Tibial artery (tissue), 4 donors: Measurements from ENCODE around the gene CACNA1D.
A peak's percentile ranks its signal among the peaks of the same experiment; 100 is the strongest.

ENCODE experiments used
- DNase-seq, 2 donors: peaks; one replicate each; pipeline ENCODE4 v3.0.0-alpha.2; 2019
- H3K27ac ChIP-seq, 2 donors: fragments of 200-600 bp; sonication (generic) in 1 of 2; 1 replicate in 1 of 2; 2 replicates in 1 of 2; pipeline ENCODE4 v1.5.1; 2018 to 2019; ENCODE audit warnings: mild to moderate bottlenecking in 1 of 2
- H3K27me3 ChIP-seq, 2 donors: fragments of 200-600 bp; sonication (generic) in 1 of 2; one replicate each; pipeline versions ENCODE4 v1.5.1 to v1.6.0; 2016 to 2019
- H3K36me3 ChIP-seq, 3 donors: fragments of 200-600 bp; sonication (generic) in 2 of 3; one replicate each; pipeline ENCODE4 v1.5.1; 2016 to 2019; ENCODE audit warnings: mild to moderate bottlenecking in 2 of 3
- H3K4me1 ChIP-seq, 4 donors: fragments of 200-600 bp; sonication (generic) in 2 of 4; 1 replicate in 3 of 4; 2 replicates in 1 of 4; pipeline ENCODE4 v1.5.1; 2016 to 2019
- H3K4me3 ChIP-seq, 2 donors: fragments of 200-600 bp; sonication (generic) in 1 of 2; 1 replicate in 1 of 2; 2 replicates in 1 of 2; pipeline ENCODE4 v1.5.1; 2018 to 2019; ENCODE audit warnings: mild to moderate bottlenecking in 2 of 2
- H3K9me3 ChIP-seq, 3 donors: fragments of 200-600 bp; sonication (generic) in 1 of 3; one replicate each; pipeline ENCODE4 v1.5.1; 2016 to 2019
- CTCF ChIP-seq, 2 experiments: fragments of 200-600 bp in 1 of 2; fragments of 450-650 bp in 1 of 2; IDR thresholded peaks; one replicate each; pipeline ENCODE4 v1.5.1; 2017 to 2019; ENCODE audit warnings: antibody characterized with exemption in 2 of 2, mild to moderate bottlenecking in 1 of 2, moderate library complexity in 1 of 2
- intact Hi-C: fragments of 100-400 bp; cut with DNase I; formaldehyde crosslinking; loops from one replicate; pipeline ENCODE4 v1.15.0; 2023; ENCODE audit warnings: low total_unique reads

The CACNA1D gene

DNA sequence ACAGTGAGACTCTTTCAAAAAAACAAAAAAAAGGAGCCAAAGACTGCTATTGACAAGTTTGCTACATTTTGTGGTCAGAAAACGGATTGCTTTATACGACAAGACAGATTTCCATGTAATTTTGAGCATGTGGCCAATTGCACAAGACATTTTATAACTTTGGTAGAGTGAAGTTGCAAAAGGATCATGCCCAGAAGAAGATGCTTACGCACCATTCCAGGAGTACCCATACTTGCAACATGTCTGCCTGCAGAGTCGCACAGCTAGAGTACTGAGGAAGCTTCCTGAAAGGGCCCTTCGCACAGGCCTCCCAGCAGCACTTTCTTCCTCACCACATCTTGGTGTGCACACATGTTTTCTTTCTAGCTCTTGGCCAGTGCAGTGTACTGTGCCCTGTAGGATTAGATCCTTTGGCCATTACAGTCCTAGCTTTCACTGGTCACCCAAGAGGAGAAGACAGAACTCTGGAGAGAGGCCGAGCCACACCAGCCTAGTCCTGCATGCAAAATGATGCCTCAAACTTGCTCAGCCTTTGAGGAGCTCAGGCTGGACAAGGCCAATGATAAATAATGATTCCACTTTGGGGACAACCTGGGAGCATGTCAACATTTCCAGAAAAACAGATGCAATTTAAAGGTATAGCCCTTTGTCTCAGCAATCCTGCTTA lies 340.2 kb downstream of the CACNA1D start:
- Histone ChIP-seq H3K4me1 (no peaks in the 10 kb centered on the region), H3K27ac (no peak overlapping the region), H3K36me3 (peaks cover 0 to 13% (median 0%) of the 10 kb centered on the region in 3 donors), H3K9me3 (no peaks in the 10 kb centered on the region), H3K4me3 (no peak overlapping the region), H3K27me3 (no peaks in the 10 kb centered on the region)
- DNase-seq, result peak in 1 of 2 donors; percentile 11
- intact Hi-C loops, result no loop called here
- no peak for TF ChIP-seq CTCF (IDR thresholded peaks at IDR 0.05)

DNA sequence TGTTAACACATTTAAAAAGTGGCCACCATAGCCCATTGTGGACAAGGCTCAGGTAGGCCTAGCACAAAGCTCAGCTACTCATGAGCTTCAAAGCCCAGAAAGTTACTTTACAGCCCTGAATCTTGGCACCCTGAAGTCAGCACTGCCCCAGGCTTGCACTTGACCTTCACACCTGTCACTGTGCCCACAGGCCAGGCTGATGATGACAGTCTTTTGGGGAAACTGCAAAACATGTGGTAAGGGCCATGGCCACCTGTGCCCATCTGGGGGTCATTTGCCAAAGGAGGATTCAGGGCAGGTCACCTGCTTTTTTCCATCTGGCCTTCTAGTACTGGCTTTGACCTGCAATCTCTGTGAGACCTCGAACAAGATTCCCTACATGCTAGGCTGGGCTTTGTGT lies 340.8 kb downstream of the CACNA1D start:
- peaks cover 0 to 13% (median 0%) of the 10 kb centered on the region in 3 donors for H3K36me3 ChIP-seq
- no peak overlapping the region for H3K4me3 ChIP-seq
- no peak overlapping the region for H3K27ac ChIP-seq

DNA sequence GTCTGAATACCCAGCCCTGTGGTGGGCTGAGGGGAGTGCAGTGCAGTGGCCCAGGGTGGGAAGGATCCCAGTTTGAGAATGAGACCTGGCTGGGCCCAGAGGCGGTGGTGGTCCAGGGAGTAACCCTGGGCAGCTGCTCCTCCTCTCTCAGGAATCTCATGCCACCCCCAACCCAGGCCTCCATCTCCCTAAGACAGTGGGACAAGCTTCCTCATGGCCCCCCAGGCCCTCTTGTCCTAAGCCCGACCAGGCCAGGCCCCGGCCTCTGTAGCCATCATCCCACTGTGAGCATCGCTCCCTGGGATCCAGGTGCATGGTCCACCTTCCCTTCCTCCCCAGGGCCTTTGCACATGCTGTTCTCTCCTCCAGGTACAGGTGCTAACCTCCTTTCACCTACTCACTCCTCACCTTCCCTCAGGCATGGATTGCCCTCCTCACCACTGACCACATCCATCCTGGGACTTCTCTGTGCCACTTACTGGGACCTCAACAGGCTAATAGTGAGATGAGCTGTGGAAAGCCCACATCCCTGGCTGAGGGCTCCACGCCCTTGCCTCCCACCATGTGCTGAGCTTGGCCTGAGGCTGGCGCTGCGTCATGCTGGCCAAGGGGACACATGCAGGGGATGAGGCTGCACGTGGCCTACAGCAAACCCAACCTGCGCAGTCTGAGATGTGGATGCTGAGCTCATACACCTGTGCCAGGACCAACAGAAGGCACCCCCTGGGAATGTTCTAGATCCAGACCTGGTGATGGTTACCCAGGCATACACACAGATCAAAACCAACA lies 341.9 kb downstream of the CACNA1D start:
- Histone ChIP-seq H3K27ac (no peak overlapping the region), H3K4me3 (no peak overlapping the region), H3K9me3 (no peaks in the 10 kb centered on the region), H3K36me3 (peaks cover 0 to 13% (median 0%) of the 10 kb centered on the region in 3 donors), H3K4me1 (no peaks in the 10 kb centered on the region), H3K27me3 (no peaks in the 10 kb centered on the region)
- intact Hi-C loops, result no loop called here
- DNase-seq, result peak in 1 of 2 donors; percentile 53
- no peak for TF ChIP-seq CTCF (IDR thresholded peaks at IDR 0.05)

More for the DNA sequence above, 340.8 kb downstream of the CACNA1D start:
- no peaks in the 10 kb centered on the region for H3K9me3 ChIP-seq
- H3K4me1 ChIP-seq, result no peaks in the 10 kb centered on the region
- H3K27me3 ChIP-seq, result no peaks in the 10 kb centered on the region
- peak in 1 of 2 donors; percentile 19 for DNase-seq
- TF ChIP-seq CTCF (IDR thresholded peaks at IDR 0.05), result no peak
- intact Hi-C loops, result no loop called here

DNA sequence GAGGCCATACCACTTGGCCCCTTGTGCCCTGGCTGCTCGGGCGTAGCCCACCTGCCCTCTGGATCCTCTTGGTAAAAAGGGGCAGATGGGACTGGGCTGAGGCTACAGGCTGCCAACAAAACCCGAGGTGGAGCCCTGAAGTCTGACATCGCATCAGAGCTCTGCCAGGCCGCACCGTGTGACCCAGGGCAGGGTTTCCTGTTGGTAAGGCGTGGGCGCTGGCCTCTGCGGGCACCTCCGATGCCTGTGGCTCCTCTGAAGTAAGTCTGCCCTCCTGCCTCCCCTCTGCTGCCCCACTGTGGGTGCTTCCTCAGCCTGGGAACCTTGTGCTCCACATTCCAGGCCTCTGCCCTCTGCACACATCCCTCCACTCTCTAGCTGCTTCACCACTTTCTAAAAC lies 342.9 kb downstream of the CACNA1D start:
- Histone ChIP-seq H3K4me1 (no peaks in the 10 kb centered on the region), H3K9me3 (no peaks in the 10 kb centered on the region)
- TF ChIP-seq CTCF (IDR thresholded peaks at IDR 0.05), result no peak

GRCh38 chr3:53841296-53841695 lies 346.9 kb downstream of the CACNA1D start:
- no peak overlapping the region for H3K4me3 ChIP-seq
- no peak for DNase-seq
- no peaks in the 10 kb centered on the region for H3K27me3 ChIP-seq
- H3K27ac ChIP-seq, result no peak overlapping the region
- no peaks in the 10 kb centered on the region for H3K9me3 ChIP-seq
- H3K36me3 ChIP-seq, result peaks cover 0 to 13% (median 0%) of the 10 kb centered on the region in 3 donors
- peaks cover 0 to 29% (median 1%) of the 10 kb centered on the region in 4 donors for H3K4me1 ChIP-seq
- intact Hi-C loops, result no loop called here
- no peak for TF ChIP-seq CTCF (IDR thresholded peaks at IDR 0.05)

More for the DNA sequence above, 342.9 kb downstream of the CACNA1D start:
- Histone ChIP-seq H3K36me3 (peaks cover 0 to 13% (median 0%) of the 10 kb centered on the region in 3 donors), H3K4me3 (no peak overlapping the region), H3K27me3 (no peaks in the 10 kb centered on the region), H3K27ac (no peak overlapping the region)
- intact Hi-C loops, result no loop called here
- peak in 1 of 2 donors; percentile 54 for DNase-seq
